GM19238 (cell line): ENCODE data around the gene RABL6.
A peak's percentile ranks its signal among the peaks of the same experiment; 100 is the strongest.
"Not testable (repeated sequence)": the region's sequence is repeated elsewhere in the genome, so short reads cannot be mapped to it uniquely, and the experiment has no call there.

Experiments
- DNase-seq: peaks from one replicate; pipeline ENCODE4 v3.0.0; 2011; ENCODE audit warnings: low spot score; ENCODE audit not compliant: insufficient read length

Gene RABL6

DNA sequence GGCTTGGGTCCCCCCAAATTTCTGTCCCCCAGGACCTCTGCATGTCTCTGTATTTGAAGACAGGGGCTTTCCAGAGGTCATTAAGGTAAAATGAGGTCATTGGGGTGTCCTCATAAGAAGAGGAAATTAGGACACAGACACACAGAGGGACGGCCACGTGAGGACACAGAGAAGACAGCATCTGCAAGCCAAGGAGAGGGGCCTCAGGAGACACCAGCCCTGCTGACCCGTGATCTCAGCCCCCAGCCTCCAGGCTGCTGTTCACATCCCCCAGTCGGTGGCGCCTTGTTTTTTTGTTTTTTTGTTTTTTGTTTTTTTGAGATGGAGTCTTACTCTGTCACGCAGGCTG, 12.8 kb upstream of the RABL6 start:
- no peak for DNase-seq

DNA sequence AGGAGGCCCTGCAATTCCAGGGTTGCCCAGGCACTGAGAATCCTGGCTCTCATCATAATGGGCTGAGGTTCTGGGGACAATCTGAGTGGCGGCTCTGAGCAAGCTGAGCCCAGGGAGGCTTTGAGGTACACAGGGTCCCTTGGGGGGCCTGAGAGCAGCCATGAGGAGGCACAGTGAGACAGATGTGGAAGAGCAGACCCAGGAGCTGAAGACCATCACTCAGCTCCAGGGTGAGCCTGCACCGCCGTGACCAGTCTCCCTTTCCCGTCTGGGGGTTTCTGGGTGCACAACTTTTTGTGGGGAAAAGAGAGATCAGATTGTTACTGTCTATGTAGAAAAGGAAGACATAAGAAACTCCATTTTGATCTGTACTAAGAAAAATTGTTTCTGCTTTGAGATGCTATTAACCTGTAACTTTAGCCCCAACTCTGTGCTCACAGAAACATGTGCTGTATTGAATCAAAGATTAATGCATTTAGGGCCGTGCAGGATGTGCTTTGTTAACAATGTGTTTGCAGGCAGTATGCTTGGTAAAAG, 11.4 kb upstream of the RABL6 start, which contains the start of gene CCDC183:
Gene CCDC183 (plus strand): TSS at position 101 of the 537 bp plus-strand sequence. CDS start 60 bp downstream, at position 161.
- DNase-seq, result no peak

DNA sequence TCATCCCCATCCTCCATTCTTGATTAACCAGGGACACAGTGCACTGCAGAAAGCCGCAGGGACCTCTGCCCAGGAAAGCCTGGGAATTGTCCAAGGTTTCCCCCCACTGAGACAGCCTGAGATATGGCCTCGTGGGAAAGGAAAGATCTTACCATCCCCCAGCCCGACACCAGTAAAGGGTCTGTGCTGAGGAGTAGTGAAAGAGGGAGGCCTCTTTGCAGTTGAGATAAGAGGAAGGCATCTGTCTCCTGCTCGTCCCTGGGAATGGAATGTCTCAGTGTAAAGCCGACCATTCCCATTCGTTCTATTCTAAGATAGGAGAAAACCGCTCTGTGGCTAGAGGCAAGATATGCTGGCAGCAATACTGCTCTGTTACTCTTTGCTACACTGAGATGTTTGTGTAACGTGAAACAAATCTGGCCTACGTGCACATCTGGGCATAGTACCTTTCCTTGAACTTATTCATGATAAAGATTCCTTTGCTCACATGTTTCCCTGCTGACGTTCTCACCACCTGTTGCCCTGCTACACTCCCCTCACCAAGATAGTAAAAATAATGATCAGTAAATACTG, 10.9 kb upstream of the RABL6 start:
- not testable (repeated sequence) for DNase-seq

DNA sequence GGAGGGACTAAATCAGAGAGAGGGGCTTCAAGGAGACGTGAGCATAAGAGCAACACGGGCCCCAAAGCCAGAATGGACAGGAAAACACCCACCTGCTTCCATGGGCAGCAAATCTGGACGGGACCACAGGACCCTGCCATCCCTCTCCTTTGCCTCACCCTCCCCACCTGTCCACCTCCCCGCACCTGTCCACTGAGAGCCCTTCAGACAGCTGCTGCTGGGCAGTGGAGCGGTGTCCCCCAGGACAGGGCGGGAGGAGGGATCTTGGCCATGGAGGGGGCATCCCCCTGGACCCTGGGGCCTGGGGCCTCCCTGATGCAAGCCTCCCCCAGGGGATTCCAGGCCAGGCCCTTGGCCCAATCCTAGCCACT, 9.1 kb upstream of the RABL6 start:
- DNase-seq, result no peak

DNA sequence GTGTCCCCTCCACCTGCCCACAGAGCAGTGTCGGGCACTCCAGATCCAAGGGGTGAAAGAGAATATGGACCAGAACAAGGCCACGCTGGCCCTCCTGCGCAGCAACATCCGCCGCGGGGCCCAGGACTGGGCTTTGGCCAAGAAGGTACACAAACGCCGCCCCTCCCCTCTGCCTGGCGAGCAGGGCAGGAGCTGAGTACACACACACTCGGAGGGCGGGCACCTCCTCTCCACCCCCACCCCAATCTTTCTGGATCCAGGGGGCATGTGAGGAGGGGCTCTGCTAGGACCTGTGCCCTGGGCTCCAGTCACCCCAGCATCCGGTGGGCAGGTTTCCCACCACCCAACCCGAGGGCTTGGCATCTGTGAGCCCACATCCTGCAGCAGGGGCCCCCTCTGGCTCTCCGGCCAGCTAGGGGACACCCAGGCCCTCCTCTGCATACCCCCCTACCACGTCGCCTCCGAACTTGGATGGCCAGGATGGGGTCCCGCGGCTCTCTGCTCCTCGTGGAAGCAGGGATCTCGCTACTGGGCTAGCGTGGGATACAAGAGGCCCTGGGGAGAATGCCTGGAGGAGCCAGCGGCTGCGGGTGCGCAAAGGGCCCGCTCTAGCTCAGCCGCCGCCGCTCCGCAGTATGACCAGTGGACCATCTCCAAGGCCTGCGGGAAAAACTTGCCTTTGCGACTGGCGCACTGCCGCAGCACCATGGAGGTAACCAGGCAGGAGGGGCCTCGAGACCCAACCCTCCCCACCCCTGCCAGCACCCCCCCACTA, 8.5 kb upstream of the RABL6 start:
- no peak for DNase-seq

DNA sequence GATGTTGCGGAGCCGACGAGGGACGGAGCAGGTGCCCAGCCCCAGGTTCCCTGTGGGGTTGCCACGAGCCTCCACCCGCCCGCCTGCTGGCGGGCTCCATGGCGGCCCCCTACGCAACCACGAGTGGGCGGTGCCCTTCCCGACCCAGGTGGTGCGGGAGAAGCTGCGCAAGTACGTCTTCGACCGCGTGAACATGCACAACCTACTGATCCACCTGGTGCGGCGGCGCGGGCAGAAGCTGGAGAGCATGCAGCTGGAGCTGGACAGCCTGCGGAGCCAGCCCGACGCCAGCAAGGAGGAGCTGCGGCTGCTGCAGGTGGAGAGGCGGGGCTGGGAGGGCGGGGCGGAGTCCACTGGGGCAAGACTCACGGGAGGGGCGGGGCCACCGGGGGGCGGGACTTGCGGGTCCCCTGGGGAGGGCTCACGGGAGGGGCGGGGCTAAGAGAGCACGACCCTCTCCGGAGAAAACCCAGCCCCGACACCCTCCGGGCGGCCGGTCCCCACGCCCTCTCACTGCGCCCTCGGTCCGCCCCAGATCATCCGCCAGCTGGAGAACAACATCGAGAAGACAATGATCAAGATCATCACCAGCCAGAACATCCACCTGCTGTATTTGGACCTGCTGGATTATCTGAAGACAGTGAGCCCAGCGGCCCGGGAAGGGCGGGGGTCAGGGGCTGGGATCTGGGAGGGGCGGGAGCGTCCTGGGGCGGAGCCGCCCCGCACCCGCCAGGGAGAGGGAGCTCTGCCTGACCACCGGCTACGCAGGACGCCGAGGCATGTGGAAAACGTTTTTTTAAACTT, 7.7 kb upstream of the RABL6 start:
- DNase-seq, result peak; percentile 81

DNA sequence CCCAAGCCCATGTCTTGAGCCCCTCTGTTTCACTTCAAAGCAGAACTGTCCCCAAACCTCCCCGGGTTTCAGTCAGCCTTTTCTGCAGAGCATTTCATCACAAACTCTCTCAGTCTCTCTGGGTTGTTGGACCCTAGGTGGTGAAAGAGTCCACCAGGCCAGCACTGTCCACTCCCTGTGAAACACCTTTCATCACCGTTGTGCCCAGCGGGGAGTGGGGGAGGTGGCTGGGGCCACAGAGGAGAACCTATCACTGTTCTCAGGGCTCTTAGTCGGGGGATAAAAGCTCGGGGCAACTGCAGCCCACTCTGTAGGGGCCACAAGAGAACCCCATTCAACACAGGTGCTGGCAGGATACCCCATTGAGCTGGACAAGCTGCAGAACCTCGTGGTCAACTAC, 5.4 kb upstream of the RABL6 start:
- no peak for DNase-seq

DNA sequence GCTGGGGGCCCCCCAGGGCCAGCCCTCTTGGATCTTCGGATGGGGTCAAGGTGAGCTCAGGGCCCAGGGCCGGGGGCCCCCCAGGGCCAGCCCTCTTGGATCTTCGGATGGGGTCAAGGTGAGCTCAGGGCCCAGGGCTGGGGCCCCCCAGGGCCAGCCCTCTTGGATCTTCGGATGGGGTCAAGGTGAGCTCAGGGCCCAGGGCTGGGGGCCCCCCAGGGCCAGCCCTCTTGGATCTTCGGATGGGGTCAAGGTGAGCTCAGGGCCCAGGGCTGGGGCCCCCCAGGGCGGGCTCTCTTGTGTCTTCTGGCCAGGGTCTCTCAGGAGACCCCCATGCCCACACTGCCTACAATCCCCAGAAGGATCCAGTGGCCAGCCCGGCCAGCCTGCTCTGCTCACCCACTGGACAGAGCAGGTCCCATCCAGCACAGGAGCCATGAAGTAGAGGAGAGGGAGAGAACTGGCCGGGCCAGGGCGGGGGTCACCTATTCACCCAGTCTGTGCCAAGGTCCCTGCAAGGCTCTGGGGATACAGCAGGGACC, 4.7 kb upstream of the RABL6 start:
- DNase-seq, result not testable (repeated sequence)

DNA sequence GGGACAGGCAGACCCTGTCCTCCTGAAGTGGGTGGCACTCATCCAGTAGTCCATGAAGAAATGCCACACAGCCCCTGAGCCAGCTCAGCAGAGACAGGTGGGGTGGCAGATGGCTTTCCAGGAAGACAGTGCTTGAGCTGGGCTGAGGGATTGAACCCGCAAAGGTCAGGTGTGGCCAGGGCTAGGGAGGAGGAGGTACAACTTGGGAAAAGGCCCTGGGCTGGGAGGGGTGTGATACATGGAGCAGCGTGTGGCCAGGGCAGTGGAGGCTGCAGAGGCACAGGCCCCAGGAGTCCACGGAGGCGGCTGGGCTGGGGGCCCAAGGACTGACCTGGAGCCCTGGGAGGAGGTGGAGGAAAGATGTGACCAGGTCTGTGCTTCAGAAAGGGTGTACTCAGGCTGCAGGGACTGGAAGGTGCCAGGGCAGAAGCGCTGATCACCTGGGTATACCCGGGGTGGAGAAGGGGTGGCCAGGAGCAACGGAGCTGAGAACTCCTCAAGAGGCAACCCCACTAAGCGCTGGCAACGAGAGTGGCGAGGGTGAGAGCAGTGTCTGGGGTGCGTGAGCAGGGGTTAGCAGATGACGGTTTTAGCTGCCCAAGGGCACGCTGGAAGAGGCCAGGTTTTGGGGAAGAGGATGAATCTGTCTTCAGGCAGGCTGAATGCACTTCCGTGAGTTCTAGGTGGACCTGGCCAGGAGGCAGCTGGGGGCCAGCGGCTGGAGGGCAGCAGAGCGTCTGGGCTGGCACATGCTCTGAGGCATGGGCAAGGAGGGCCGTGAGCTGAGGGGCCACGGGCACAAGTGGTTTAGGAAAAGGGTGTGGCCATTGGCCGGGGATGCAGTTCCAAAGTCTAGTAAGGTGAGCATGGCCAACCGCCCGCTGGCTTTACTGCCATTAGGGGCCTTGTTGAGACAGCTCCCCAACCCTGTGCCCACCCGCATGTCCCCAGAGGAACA, 3.9 kb upstream of the RABL6 start:
- no peak for DNase-seq

DNA sequence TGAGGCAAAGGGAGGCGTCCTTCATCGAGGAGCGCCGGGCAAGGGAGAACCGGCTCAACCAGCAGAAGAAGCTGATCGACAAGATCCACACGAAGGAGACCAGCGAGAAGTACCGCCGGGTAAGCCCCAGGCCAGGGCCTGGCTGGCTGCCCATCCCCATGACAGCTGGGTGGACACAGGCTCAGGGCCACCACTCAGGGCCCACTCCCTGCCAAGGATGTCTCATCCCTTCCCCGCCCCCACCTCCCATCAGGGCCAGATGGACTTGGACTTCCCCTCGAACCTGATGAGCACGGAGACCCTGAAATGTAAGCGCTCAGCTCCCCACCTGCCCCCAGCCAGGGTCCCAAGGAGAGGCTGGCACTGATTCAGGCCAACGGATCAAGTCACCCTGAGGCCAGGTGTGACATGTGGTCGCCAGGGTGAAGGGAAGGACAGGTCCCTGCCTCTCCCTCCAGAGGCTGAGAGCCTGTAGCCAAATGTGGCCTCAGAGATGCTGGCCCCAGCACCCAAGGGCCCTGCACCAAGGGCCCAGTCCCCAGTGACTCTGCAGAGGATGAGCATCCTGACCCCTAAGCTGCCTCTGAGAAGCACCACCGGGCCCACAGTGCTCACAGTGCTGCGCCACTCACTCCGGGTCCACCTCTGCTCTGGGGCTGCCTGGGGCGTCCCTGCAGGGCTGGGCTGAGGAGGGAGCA, 3.1 kb upstream of the RABL6 start:
- no peak for DNase-seq

DNA sequence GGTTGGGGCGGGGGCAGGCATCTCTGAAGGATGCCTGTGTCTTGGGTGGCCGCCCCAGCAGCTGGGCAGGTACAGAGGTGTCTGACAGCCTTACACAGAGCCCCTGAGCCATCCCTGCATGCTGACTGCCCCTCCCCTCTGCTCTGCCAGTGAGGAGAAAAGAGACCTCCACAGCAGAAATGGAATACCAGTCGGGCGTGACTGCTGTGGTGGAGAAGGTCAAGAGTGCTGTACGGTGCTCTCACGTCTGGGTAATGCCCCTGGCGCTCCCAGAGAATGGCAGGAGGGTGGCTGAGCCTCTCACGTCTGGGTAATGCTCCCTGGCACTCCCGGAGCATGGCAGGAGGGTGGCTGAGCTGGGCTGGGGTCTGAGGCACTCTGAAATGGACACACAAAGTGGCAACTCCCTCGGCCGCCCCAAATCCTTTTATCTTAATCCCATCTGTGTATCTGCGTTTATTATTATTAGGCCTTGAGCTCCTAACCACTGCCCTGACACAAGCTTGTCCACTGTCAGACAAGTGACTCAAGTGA, 2.5 kb upstream of the RABL6 start:
- no peak for DNase-seq

DNA sequence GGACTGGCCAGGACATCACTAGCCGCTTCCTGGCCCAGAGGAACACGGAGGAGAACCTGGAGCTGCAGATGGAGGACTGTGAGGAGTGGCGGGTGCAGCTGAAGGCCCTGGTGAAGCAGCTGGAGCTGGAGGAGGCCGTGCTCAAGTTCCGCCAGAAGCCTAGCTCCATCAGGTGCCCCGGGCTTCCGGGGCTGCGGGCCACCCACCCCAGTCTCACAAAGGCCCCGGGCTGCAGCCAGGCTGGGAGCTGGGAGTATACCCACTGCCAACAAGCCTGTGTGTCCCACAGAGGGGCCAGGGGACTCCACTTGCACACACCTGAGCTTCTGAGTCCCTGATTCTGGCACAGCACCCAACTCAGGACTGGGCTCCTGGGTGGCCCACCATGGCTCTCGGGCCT, 1.7 kb upstream of the RABL6 start:
- DNase-seq, result no peak

DNA sequence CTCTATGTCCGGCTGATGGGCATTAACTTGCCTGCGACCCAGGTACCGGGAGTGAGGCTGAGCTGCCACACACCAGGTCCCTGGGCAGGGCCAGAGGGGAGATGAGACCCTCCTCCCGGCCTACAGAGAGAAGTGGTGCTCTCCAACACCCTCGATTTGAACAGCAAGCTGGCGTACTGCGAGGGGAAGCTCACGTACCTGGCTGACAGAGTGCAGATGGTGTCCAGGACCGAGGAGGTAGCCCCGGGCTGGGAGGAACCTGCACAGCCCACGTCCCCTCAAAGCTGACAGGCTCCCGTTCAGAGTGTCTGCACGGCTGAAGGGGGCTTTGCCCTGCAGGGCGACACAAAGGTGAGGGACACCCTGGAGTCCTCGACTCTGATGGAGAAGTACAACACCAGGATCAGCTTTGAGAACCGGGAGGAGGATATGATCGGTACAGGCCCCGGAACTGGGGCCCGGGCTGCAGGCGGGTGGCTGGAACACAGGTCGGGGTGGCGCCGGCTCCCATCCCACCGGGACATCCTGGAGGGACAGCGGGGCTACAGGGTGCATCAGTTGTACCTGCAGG, 1.0 kb upstream of the RABL6 start:
- DNase-seq, result no peak

DNA sequence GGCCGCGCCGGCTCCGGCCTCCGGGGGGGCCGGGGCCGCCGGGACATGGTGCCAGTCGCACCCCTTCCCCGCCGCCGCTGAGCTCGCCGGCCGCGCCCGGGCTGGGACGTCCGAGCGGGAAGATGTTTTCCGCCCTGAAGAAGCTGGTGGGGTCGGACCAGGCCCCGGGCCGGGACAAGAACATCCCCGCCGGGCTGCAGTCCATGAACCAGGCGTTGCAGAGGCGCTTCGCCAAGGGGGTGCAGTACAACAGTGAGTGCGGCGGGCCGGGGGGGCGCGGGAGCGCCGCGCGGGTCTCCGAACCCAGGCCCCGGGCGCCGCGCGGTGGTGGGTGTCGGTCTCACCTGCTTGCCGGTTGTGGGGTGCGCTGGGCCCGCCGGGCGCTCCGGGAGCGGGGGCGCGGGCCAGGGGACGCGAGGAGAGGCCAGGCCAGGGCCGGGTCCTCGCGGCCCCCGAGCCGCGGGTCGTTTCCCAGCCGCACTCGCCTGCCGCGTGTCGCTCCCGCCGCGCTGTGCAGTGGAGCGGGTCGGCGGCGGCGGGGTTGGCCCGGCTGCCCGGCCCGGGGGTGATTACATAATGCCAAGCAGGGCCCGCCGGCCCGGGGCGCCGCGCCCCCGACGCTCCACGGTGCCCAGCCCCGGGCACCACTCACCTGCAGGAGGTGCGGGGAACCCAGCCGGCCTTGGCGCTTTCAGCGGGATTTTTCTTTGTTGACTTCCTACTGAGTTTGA, 492 bp downstream of the RABL6 start:
- peak; percentile 67 for DNase-seq

DNA sequence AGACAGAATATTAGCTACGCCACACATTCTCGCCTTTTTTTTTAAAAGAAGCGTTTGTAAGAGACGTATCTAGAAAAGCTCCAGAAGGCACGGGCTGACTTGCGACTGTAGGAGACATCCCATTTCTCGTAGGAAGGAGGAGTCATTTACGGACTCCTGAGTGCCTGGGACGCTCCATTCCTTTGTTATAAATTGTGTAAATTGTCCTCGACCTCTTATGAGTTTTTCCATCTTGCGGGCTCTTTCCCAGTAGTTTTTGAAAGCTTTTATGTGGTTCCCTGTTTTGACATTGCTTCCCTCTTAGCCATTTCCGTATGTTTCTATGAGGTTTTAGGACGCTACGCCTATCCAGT, 1.0 kb downstream of the RABL6 start:
- no peak for DNase-seq

DNA sequence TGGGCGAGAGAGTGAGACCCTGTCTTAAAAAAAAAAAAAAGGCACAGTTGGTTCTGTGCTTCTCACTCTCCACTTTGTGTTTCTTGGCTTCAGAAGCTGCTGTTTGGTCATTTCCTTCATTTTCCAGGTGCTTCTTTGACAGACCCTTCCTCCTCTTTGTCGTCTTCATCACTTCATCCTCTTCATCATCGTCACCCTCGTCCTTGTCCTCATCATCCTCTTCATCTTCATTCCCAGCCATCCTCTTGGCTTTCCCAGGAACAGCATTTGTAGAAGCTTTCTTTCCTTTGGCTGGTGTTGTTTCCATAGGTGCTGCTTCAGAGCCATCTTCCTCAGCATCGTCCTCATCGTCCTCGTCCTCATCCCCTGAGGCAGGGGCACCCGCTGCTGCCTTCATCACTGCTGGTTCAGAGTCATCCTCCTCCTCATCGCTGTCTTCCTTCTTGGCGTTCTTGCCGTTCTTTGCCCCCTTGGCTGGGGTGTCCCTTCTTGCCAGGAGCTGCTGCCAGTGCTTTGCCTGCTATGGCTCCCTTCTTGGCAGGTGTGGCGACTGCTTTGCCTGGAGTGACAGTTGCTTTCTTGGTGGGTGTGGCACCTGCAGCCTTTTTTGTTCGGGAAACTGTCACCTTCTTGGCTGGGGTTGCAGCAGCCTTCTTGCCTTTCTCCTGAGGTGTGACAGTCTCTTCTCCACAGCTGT, 7.1 kb downstream of the RABL6 start:
- DNase-seq, result no peak

DNA sequence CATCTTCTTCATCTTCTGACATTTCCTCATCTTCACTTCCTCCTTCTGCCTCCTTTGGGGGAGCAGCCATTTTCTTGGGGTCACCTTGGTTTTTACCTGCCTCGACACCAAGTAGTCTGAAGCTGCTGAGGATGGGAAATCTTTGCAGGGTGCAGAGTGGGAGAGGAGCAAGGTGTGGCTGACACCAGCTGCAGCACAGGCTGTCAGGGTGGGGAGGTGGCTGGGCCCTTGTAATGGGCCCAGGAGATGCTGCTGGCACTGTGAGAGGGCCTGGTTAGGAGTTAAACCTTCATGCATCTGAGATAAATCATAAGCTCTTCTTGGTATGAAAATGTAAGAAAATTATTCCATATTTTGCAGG, 7.7 kb downstream of the RABL6 start:
- no peak for DNase-seq
